GM18517 (cell line): Measurements from ENCODE around the gene STEEP1.
"Not testable (repeated sequence)": the region's sequence is repeated elsewhere in the genome, so short reads cannot be mapped to it uniquely, and the experiment has no call there.

Experiments used
- ATAC-seq: cut with Tn5 transposase; IDR thresholded peaks from one replicate; pipeline ENCODE4 v1.9.1; 2021; ENCODE audit warnings: mild to moderate bottlenecking, moderate library complexity; ENCODE audit not compliant: unreplicated experiment

Gene STEEP1

DNA sequence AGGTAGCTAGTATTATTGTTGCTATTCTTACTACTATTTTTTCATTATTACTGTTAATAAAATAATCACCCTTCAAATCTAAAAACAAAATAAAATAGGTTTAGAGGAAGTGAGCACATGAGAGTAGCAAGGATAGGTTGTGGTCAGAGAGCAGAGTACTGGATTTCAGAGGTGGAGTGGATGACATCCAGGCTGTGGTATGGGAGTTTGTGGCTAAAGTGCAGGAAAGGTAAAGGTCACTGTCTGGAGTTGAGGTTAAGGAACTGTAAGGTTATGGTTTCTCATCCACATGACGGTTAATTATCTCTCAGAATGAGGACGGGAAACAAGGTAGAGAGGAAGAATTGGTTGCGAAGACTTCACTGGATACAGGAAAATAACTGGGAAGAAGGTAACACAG, 27.7 kb downstream of the STEEP1 start:
- no peak for ATAC-seq

DNA sequence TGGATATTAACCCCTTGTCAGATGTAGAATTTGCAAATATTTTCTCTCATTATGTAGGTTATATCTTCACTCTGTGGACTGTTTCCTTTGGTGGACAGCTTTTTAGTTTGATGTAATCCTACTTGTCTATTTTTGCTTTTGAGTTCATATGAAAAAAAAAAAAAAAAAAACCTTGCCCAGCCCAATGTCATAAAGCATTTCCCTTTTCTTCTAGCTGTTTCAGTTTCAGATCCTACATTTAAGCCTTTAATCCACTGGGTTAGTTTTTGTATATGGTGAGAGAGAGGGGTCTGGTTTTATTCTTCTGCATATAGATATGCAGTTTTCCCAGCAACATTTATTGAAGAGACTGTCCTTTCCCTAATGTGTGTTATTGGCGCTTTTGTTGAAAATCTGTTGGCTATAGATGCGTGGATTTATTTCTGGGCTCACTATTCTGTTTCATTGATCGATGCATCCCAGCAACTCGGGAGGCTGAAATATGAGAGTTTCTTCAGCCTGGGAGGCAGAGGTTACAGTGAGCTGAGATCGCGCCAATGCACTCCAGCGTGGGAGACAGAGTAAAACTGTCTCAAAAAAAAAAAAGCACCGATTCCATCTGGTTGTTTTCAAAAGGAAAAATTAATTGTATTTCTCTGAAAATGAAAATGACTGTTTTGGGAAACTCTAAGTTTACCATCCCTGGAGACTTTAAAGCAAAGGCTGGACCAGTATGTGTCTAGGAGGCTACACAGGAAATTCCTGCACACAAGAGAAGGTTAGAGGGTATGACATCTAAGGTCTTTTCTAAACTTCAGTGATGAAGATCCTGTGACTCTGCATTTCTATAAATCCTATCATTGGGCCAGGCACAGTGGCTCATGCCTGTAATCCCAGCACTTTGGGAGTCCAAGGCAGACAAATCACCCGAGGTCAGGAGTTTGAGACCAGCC, 35.6 kb downstream of the STEEP1 start:
- no peak for ATAC-seq

DNA sequence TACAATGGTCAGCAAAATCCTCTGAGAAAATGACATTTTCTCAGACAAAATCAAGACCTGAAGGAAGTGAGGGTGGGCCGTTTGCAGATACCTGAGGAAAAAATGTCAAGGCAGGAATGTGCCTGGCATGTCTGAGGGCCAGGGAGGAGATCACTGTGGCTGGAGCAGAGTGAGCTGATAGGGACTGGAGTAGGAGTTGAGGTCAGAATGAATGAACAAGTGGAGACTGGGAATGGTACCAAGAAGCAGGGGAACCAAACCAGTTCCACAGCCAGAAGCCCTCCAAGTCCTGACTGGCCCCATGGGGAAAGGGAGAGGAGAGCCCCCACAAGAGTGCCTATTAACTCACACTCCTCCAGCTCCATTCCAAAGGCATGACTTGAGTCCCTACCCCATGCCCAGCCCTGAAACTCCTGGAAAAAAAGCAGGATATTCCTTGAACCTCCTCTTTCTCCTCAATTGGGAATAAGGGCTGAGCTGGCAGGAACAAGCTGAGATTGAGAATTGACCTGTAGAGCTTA, 41.5 kb downstream of the STEEP1 start:
- no peak for ATAC-seq

DNA sequence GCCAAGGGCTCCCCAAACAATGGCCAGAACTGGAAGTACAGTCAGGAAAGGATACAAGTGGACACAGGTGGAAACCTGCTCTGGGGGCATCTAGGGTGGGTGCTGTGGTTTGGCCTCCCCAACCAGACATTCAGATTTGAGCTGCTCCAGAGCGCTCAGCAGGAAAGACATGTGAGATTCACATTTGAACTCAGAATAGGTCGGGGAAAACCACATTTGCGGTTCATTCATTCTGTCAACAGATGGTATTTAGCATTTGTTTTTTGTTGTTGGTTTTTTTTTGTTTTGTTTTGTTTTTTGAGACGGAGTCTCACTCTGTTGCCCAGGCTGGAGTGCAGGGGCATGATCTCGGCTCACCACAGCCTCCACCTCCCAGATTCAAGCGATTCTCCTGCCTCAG, 44.0 kb downstream of the STEEP1 start:
- ATAC-seq: no peak

DNA sequence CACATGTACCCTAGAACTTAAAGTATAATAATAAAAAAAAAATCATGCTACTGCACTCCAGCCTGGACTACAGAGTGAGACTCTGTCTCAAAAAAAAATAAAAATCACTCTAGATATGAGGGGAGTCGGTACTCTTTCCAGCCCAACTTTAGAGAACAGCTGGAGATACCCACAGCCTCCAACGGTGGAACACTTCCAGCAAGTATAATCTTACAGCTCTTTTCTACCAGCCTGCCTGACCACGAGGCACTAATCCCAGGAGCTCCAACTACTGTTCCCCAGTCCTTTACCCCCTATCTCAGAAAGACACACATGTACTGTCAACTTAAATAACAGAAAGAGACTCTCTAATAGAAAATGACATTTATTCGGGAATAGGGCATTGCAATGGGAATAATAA, 46.8 kb downstream of the STEEP1 start:
- no peak for ATAC-seq

DNA sequence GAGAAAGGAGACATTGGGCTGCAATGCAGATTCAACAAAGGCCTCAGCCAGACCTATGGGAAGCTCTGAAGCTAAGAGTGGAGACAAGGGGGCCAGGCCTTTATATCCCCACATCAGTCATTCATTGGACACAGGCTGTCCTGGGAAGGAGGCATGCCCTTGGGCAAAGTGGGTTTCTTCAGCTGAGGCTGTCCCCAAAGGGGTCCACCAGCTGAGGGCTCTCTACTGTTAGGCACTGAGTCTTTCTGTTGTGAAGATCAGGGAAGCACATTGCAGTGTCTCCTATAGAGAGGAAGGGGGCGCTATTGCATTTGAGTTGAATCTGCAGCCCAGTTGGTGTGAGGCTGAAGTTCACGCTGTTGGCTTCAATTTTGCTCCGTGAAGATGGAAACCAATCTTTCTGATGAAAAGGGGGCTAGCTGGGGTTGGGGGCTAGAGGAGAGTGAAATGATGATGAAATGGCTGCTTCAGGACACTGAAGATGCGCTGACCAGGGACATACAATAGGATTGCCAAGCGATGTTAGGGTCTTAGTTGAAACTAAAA, 49.0 kb downstream of the STEEP1 start:
- peak; percentile 92 for ATAC-seq

DNA sequence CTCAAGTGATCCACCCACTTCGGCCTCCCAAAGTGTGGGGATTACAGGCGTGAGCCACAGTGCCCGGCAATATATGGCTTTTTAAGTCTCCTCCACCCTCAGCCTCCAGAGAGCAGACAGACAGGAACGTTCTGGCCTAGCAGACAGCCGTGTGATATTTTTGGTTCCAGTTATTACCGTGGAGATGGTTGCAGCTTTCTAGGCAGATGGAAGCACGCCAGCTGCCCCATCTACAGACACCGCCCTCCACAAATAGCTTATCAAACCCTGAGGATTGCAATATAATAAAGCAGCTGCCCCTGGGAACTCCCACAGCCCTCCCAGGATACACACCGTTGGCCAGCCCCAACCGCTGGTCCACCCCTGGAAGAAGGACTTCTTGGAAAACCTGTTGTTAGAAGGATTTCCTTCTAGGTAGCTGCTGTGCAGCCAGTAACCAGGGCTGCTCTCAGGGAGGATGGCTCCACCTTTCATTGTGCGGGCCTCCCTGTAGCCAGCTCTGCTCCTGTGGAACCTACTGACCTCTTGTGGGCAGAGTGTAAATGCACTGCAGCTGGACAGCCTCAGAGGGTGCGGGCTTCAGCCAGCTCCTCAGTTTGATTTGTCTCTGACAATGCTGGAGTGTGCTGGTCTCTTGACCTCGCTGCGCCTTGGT, 52.9 kb downstream of the STEEP1 start:
- ATAC-seq: no peak

DNA sequence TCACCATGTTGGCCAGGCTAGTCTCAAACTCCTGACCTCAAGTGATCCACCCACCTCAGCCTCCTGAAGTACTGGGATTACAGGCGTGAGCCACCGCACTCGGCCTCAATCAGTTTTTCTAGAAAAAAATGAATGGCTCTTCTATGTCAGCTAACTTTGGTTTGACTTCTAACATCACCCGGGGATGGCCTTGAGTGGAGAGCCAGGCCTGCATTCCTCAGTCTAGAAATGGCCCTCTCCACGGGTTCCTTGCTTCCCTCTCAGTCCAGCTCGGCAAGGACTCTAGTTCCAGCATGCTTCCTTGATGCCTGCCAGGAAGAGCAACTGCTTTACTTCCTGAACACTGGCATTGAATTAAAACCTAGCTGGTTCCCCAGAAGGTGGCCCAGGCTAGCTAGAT, 58.0 kb downstream of the STEEP1 start:
- ATAC-seq: no peak

DNA sequence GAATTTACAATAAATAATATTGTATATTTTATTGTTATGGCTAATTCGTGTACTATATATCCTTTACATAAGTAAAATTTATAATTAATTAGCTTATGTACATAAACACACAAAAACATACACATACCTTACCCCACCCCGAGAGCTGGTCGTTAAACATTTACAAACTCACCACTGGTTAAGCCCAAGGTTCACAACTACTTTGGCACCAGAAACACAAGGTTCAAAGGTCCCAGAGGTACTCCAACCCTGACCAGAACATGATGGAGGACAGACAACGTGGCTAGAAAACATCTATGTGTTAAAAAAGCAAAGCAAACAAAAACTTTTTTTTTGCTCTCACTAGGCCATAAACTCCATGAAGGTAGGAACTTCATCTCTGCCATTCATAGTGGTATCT, 59.3 kb downstream of the STEEP1 start:
- no peak for ATAC-seq

DNA sequence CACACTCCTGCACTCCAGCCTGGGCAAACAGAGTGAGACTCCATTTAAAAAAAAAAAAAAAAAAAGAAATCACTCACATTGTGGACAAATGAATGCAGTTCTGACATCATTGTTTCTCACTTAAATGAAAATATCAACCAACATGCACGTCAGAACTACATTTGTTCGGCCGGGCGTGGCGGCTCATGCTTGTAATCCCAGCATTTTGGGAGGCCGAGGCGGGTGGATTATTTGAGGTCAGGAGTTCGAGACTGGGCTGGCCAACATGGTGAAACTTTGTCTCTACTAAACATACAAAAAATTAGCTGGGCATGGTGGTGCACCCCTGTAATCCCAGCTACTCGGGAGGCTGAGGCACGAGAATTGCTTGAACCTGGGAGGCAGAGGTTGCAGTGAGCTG, 60.1 kb downstream of the STEEP1 start:
- not testable (repeated sequence) for ATAC-seq

DNA sequence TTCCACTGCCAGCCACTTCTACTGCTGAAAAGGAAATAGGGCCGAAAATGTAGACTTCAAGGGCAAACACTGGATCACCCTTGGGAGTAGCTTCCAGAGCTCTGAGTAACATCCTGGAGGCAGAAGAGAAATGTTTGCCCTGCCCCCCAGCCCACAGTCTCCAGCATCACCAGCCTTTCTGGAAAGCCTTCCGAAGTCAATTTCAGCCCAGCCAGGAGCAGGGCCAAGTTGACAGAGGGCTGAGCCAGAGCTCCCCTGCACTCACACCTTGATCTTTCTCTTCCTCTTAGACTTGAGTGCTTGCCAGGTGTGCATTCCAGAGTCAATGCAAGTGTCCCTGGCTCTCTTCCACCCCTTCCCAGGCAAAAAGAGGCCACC, 61.7 kb downstream of the STEEP1 start:
- no peak for ATAC-seq

DNA sequence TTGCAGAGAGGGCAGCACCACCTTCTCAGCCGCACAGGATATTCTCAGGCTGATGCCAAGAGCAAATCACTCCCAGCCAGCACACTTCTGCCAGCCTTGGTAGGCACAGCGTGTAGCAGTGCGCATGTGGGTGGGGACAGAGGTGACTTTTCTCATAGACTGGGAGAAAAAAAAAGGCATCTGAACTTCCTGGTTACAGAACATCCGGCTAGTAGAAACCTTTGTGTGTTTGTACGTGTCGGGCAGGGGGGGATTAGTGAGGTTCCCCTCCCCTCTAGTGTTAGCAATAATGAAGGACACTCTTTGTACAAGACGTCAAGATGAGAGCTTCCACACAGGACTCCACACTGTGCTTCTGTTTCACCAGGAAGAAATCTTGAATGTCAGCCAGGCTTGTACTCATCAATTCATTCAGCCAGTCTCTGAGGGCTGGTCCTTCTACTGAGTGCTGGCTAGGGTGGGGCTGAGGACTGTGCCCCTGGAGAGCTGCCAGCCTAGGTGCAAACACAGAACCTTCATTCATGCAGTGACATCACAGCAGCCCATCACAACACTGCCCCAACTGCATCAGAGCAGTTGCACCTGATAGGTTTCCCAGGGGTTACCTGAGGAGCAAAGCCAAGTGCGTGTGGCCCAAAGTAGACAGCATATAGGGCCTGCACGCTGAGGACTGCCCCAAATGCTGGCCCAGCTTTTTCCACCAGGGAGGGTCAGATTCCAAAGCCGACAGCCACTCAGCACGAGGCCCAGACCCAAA, 62.3 kb downstream of the STEEP1 start:
- ATAC-seq: no peak

DNA sequence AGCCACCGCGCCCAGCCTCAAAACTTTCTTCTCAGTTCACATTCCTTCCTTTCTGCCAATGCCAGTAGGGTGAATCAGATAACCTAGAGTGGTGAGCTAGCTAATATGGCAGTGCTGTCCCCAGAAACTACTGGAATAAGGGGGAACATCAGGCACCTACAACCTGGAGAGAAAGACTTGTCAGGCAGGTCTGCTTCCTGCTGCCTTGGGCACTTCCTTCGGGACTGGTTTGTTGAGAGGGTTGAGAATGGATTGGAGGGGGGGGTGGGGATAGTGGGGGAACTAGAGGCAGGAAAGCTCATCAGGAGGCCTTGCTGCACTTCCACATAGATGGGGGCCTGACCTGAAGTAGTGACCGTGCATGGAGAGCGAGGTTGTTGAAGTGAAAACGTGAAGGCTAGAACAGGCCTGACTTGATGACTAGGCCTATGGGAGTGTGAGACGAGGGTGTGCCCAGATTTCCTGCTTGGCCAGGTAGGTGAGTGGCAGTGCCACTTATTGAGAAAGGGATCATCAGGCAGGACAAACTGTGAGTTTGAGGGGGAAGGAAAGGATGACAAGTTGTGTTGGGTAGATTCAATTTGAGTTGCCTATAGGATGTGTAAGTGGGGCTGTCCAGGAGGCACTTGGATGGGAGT, 63.6 kb downstream of the STEEP1 start:
- no peak for ATAC-seq

DNA sequence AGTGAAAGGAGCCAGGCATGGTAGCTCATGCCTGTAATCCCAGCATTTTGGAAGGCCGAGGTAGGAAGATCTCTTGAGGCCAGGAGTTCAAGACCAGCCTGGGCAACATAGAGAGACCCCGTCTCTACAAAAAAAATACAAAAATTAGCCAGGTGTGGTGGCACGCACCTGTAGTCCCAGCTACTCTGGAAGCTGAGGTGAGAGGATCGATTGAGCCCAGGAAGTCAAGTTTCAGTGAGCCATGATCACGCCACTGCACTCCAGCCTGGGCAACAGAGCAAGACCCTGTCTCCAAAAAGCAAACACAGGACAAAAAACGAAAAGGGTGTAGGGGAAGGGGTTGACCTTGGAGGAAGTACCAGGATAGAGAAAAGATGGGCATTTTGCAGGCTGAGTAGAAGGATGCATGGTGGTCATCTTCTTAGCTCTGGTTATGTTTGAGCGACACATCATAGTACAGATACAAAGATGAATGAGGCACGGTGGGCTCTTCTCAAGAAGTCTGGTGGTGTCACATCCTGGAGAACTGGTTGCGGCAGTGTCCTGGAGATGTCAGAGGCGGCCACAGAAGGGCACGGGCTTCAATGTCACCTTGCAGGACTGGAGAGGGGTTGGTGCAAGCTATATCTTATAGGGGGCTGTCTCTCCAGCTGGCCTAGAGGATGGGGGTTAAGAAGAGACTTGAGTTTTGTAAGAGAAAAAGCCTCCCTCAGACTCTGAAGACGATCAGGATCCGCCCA, 65.0 kb downstream of the STEEP1 start:
- no peak for ATAC-seq

DNA sequence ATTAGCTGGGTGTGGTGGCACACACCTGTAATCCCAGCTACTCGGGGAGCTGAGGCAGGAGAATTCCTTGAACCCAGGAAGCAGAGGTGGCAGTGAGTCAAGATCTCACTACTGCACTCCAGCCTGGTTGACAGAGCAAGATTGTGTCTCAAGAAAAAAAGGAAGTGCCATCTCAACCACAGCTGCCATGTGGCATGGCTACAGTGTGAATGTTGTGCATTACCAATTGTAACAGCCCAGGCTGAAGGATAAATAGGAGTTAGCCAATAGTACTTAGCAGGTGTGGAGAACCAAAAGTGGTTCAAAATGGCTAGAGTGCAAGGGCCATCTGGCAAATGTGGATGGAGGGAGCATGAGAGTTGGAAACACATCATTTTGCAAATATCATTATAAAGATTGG, 68.0 kb downstream of the STEEP1 start:
- ATAC-seq: no peak

DNA sequence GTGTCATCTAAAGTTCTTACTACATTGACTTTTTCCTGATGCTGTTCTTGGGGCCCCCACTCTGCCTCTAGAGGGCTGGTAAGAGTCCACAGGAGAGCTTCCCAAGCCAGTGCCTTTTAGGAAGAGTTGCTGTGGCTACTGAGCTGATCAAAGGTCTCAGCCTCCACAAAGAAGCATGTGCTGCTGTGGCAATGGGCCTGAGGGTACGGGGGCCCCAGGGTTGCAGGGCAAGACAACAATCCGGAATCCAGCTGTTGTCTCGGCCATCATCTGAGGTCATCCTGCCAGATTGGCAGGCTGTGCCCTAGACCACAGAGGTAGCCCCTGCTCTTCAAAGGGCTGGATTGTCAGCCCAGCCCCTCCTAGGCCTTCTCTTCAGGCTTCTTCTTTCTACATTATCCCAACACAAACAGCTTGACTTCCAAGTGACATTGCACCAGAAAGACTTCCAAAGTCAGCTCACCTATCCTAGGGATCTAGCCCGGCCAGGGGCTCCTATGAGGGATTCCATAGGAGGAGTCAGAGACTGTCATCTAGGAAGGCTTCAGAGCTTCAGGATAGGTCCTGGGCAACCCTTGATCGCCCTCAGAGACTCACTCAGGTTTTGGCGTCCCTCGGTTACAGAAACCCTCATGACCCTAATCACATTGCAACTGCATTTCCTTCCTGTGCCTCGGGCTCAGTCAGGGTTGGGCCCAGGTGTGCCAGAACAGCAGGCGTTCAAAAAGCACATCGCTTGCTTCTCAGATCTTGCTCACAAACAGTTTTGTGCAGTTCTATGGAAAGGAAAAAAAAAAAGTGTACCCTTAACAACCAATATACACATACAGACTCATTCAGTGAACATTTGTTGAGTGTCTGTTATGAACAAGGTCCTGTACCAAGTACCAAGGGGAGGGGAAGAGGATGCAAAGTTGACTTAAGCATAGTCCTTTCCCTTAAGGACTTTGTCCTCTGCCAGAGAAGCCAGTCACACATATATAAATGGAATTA, 69.2 kb downstream of the STEEP1 start:
- no peak for ATAC-seq

DNA sequence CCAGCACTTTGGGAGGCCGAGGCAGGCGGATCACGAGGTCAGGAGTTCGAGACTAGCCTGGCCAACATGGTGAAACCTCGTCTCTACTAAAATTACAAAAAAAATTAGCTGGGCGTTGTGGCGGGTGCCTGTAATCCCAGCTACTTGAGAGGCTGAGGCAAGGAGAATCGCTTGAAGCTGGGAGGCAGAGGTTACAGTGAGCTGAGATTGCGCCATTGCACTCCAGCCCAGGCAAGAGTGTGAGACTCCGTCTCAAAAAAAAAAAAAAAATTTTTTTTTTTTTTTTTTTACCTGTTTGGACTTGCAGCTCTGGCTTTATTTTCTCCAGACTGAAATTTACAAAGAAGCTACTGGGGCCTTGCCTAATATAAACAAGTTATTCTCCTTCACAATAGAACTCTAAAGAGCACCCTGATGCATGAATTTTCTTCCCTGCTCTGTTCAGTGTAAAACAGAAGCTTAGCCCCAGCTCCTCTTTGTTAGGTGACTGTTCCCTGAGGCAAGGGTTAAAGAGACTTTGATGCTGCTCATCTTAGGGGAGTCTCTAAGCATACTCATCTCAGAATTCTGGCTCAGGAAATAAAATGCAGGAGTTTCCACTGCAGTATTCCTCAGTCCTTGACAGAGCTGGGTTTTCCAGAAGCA, 71.2 kb downstream of the STEEP1 start:
- not testable (repeated sequence) for ATAC-seq

DNA sequence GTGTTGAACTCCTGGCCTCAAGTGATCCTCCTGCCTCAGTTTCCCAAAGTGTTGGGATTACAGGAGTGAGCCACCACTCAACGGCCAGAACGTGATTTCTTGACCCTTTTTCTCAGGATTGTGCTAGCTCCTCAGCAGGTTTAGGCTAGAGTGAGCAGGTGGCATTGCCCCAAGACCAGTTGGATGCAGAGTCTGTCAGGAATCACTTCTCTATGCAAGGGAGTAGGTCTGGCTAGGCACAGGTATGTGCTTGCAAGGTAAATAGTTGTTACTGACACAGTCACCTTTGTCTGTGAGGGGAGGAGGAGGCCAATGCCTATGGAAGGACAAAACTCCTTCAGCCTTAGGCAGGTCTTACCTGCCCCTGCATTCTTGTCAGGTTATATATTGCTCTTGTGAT, 72.7 kb downstream of the STEEP1 start:
- ATAC-seq: no peak
